Measurements from ENCODE around the gene PRICKLE2. TPM values are rescaled to one million over a fixed set of nuclear protein-coding genes. Genes with fewer than 3 reads are reported as not detected.

PRICKLE2 gene
- total RNA-seq, 4 donors from 2014 or later = 26.2 to 87.3 (median 47.9) TPM

DNA sequence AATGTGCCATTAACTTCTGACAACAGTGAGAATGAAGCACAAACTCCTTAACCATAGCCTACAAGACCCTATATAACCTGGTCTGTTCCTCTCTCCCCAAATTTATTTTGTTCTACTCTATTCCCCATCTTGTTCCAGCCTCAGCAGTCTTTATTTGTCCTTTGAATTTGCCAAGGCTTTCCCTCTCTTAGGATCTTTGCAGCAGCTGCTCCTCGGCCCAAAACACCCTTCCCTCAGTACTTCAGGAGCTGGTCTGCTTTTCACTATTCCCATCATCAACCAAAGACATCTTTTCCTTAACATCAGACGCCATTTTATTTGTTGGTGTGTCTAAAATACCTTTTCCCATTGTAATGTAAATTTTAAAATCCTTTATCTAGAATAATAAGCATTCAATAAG lies 10.2 kb downstream of the PRICKLE2 start:
- Histone ChIP-seq H3K4me1 (peaks cover 15 to 21% of the 10 kb centered on the region in 2 donors), H3K27ac (peak overlapping the region; percentile 85 to 92), H3K27me3 (no peaks in the 10 kb centered on the region), H3K36me3 (no peaks in the 10 kb centered on the region), H3K4me3 (peak overlapping the region in 1 of 2 donors; percentile 13), H3K9me3 (no peaks in the 10 kb centered on the region)
- no peak for TF ChIP-seq POLR2A (IDR thresholded peaks at IDR 0.05)
- TF ChIP-seq, protein P1, sequence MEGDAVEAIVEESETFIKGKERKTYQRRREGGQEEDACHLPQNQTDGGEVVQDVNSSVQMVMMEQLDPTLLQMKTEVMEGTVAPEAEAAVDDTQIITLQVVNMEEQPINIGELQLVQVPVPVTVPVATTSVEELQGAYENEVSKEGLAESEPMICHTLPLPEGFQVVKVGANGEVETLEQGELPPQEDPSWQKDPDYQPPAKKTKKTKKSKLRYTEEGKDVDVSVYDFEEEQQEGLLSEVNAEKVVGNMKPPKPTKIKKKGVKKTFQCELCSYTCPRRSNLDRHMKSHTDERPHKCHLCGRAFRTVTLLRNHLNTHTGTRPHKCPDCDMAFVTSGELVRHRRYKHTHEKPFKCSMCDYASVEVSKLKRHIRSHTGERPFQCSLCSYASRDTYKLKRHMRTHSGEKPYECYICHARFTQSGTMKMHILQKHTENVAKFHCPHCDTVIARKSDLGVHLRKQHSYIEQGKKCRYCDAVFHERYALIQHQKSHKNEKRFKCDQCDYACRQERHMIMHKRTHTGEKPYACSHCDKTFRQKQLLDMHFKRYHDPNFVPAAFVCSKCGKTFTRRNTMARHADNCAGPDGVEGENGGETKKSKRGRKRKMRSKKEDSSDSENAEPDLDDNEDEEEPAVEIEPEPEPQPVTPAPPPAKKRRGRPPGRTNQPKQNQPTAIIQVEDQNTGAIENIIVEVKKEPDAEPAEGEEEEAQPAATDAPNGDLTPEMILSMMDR (IDR thresholded peaks at IDR 0.05) = no peak
- intact Hi-C loops (cut with DNase I; ENCODE audit: low total_unique reads) = no loop called here
- no peak for DNase-seq

GRCh38 chr3:64214381-64215018 lies 10.8 kb downstream of the PRICKLE2 start:
- peak overlapping the region; percentile 85 to 92 for H3K27ac ChIP-seq
- intact Hi-C loops (cut with DNase I; ENCODE audit: low total_unique reads) = no loop called here
- no peak for TF ChIP-seq POLR2A (IDR thresholded peaks at IDR 0.05)
- TF ChIP-seq, protein P1 (IDR thresholded peaks at IDR 0.05) = no peak
- H3K27me3 ChIP-seq = no peaks in the 10 kb centered on the region
- H3K36me3 ChIP-seq = no peaks in the 10 kb centered on the region
- H3K9me3 ChIP-seq = no peaks in the 10 kb centered on the region
- peak; percentile 70 to 82 for DNase-seq
- peaks cover 12 to 21% of the 10 kb centered on the region in 2 donors for H3K4me1 ChIP-seq
- H3K4me3 ChIP-seq = peak overlapping the region; percentile 4 to 13

- H3K4me1 ChIP-seq = peaks cover 6 to 21% of the 10 kb centered on the region in 2 donors
- intact Hi-C loops (cut with DNase I; ENCODE audit: low total_unique reads) = no loop called here
- H3K4me3 ChIP-seq = peak overlapping the region; percentile 4 to 13
- H3K9me3 ChIP-seq = no peaks in the 10 kb centered on the region
- no peaks in the 10 kb centered on the region for H3K27me3 ChIP-seq
- peak overlapping the region; percentile 85 to 92 for H3K27ac ChIP-seq
- peak; percentile 80 to 86 for DNase-seq
- no peaks in the 10 kb centered on the region for H3K36me3 ChIP-seq
- TF ChIP-seq, protein P1 (IDR thresholded peaks at IDR 0.05) = no peak
- TF ChIP-seq POLR2A (IDR thresholded peaks at IDR 0.05) = no peak
These were observed 11.3 kb downstream of the PRICKLE2 start for GRCh38 chr3:64213962-64214379.

GRCh38 chr3:64213224-64213878 lies 11.9 kb downstream of the PRICKLE2 start:
- intact Hi-C loops (cut with DNase I; ENCODE audit: low total_unique reads) = no loop called here
- H3K36me3 ChIP-seq = no peaks in the 10 kb centered on the region
- no peak for TF ChIP-seq POLR2A (IDR thresholded peaks at IDR 0.05)
- TF ChIP-seq, protein P1 (IDR thresholded peaks at IDR 0.05) = no peak
- no peak for DNase-seq
- peaks cover 5 to 22% of the 10 kb centered on the region in 2 donors for H3K4me1 ChIP-seq
- peak overlapping the region; percentile 85 to 92 for H3K27ac ChIP-seq
- H3K9me3 ChIP-seq = no peaks in the 10 kb centered on the region
- H3K27me3 ChIP-seq = no peaks in the 10 kb centered on the region
- H3K4me3 ChIP-seq = no peak overlapping the region
